Muscle of leg (tissue), 11 donors: Measurements from ENCODE around the gene ASB15. TPM values are rescaled to one million over a fixed set of nuclear protein-coding genes. Genes with fewer than 3 reads are reported as not detected.
A peak's percentile ranks its signal among the peaks of the same experiment; 100 is the strongest.

ENCODE experiments used
- DNase-seq: peaks from one replicate; pipeline ENCODE4 v3.0.0; 2013
- H3K27ac ChIP-seq: one replicate; pipeline ENCODE4 v1.5.1; 2013; ENCODE audit warnings: mild to moderate bottlenecking, low read length, control low read depth
- H3K27me3 ChIP-seq: one replicate; pipeline ENCODE4 v1.6.1; 2013; ENCODE audit warnings: low read length; ENCODE audit not compliant: control insufficient read depth, insufficient read depth
- H3K36me3 ChIP-seq: one replicate; pipeline ENCODE4 v1.6.1; 2013; ENCODE audit warnings: low read length; ENCODE audit not compliant: control insufficient read depth, insufficient read depth
- H3K4me1 ChIP-seq: one replicate; pipeline ENCODE4 v1.6.1; 2013; ENCODE audit warnings: low read length; ENCODE audit not compliant: control insufficient read depth, insufficient read depth
- H3K4me3 ChIP-seq: one replicate; pipeline ENCODE4 v1.5.1; 2013; ENCODE audit warnings: low read length, control low read depth
- H3K9me3 ChIP-seq: replicated peaks from 2 replicates; pipeline ENCODE4 v1.6.1; 2013; ENCODE audit warnings: low read depth, low read length; ENCODE audit not compliant: control insufficient read depth
- WGBS: methylation state at CpG from one replicate; pipeline ENCODE4 v1.1.5; 2013; ENCODE audit warnings: missing lambda C conversion rate; ENCODE audit not compliant: insufficient coverage; 5-methylcytosine and 5-hydroxymethylcytosine counted together
- polyA plus RNA-seq, 8 donors: library from polyadenylated mRNA; unstranded; fragments of 120-200 nt; gene quantifications; one replicate each; pipeline versions ENCODE4 v1.2.1 to v1.2.3, GENCODE V29; 2013; ENCODE audit warnings: inconsistent platforms in 1 of 8, low replicate concordance in 1 of 8; ENCODE audit not compliant: insufficient read length in 8 of 8, insufficient read depth in 1 of 8
- total RNA-seq: library from RNA; stranded (reverse); fragments of 120-200 nt; gene quantifications from one replicate; pipeline ENCODE4 v1.2.4, GENCODE V29; 2013

The ASB15 gene
- total and polyA plus RNA-seq, 9 donors = 3.0 to 7.1 (median 4.4) TPM

- peak; percentile 54 for DNase-seq
- Histone ChIP-seq H3K4me3 (no peak overlapping the region), H3K27ac (peak overlapping the region; percentile 62), H3K4me1 (peaks cover 16% of the 10 kb centered on the region), H3K9me3 (no peaks in the 10 kb centered on the region), H3K27me3 (no peaks in the 10 kb centered on the region), H3K36me3 (no peaks in the 10 kb centered on the region)
- no CpG with 5 or more reads among the region's 3 CpGs for WGBS
Observed at GRCh38 chr7:123645516-123645915, 43.9 kb downstream of the ASB15 start.

DNA sequence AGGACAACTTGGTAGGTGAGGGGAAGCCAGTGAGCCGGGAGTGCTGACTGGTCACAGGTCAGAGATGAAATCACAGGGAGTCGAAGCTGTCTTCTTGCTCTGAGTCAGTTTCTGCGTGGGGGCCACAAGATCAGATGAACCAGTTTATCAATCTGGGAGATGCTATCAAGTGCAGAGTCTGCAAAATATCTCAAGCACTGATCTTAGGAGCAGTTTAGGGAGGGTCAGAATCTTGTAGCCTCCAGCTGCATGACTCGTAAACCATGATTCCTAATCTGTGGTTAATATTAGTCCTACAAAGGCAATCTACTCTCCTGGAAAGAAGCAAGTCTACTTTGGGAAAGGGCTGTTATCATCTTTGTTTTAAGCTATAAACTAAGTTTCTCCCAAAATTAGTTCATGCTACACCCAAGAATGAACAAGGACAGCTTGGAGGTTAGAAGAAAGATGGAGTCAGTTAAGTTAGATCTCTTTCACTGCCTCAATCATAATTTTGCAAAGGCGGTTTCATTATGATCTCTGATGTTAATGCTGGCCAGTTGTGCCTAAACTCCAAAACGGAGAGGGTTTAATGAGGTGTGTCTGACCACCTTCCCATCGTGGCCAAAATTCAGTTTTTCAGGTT lies 45.6 kb downstream of the ASB15 start:
- DNase-seq = no peak
- Histone ChIP-seq H3K27ac (no peak overlapping the region), H3K9me3 (no peaks in the 10 kb centered on the region), H3K4me3 (no peak overlapping the region), H3K27me3 (no peaks in the 10 kb centered on the region), H3K36me3 (no peaks in the 10 kb centered on the region), H3K4me1 (peaks cover 16% of the 10 kb centered on the region)
- 84% methylated on average over 3 of the region's 7 CpGs for WGBS

DNA sequence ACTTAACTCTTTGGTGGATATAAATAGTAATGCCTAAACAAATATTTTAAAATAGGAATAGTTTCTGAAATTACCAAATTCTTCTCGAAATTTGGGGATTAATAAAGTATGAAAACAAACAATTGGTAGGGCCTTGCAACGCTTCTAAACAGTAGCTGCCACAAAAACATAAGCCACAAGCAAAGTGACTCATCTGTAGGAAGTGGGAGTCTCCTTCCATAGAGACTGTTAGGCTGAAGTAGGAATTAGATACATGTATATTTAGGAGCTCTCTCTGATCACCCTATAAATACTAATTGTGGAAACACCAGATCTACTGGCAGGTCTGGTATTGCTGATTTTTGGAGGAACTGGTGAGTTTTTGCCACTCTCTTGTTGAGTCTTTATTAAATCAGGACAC lies 48.3 kb downstream of the ASB15 start:
- DNase-seq = no peak

GRCh38 chr7:123650595-123650994 lies 49.0 kb downstream of the ASB15 start:
- H3K36me3 ChIP-seq = no peaks in the 10 kb centered on the region
- H3K27me3 ChIP-seq = no peaks in the 10 kb centered on the region
- H3K9me3 ChIP-seq = no peaks in the 10 kb centered on the region
- H3K27ac ChIP-seq = no peak overlapping the region
- peaks cover 3% of the 10 kb centered on the region for H3K4me1 ChIP-seq
- DNase-seq = no peak
- WGBS = 83% methylated on average over 1 of the region's 2 CpGs
- H3K4me3 ChIP-seq = no peak overlapping the region

More for the DNA sequence above, 48.3 kb downstream of the ASB15 start:
- no CpG with 5 or more reads among the region's 2 CpGs for WGBS
- H3K27me3 ChIP-seq = no peaks in the 10 kb centered on the region
- no peak overlapping the region for H3K4me3 ChIP-seq
- H3K27ac ChIP-seq = no peak overlapping the region
- no peaks in the 10 kb centered on the region for H3K36me3 ChIP-seq
- H3K4me1 ChIP-seq = peaks cover 6% of the 10 kb centered on the region
- H3K9me3 ChIP-seq = no peaks in the 10 kb centered on the region

DNA sequence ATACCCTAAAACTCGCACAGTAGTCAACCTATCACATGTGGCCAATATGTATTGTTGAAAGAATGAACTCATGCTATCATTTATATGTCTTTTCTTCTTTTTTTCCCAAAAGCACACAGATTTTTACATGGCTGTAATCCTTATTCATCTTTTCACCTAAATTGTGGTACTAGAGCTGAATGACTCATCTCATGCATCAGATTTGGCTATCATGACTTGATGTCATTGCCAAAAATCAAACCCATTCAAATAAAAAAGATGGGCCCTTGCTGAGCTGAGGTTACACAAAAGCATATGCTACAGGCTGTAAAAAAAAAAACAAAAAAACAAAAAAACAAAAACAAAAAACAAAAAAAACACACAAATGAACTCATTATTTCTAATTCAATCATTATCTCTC lies 50.8 kb downstream of the ASB15 start:
- H3K27me3 ChIP-seq = no peaks in the 10 kb centered on the region
- WGBS = no CpG with 5 or more reads among the region's 1 CpG

DNA sequence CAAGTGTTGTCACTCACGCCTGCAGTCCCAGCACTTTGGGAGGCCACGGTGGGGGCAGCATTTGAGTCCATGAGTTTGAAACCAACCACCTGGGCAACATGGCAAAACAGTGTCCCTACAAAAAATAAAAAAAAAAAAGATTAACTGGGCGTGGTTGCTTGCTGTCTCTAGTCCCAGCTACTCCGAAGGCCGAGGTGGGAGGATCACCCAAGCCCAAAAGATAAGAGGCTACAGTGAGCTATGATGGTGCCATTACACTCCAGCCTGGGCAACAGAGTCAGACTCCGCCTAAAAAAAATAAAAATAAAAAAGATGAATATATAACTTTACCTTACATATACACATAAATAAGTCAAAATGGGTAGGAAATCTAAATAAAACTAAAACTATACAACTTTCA lies 51.5 kb downstream of the ASB15 start:
- Histone ChIP-seq H3K27me3 (no peaks in the 10 kb centered on the region), H3K9me3 (no peaks in the 10 kb centered on the region), H3K4me1 (no peaks in the 10 kb centered on the region), H3K4me3 (no peak overlapping the region), H3K27ac (no peak overlapping the region), H3K36me3 (no peaks in the 10 kb centered on the region)
- DNase-seq = no peak
- WGBS = 91% methylated on average over 5 of the region's 6 CpGs

More for the DNA sequence above, 50.8 kb downstream of the ASB15 start:
- DNase-seq = no peak
- Histone ChIP-seq H3K27ac (no peak overlapping the region), H3K4me1 (no peaks in the 10 kb centered on the region), H3K4me3 (no peak overlapping the region), H3K36me3 (no peaks in the 10 kb centered on the region), H3K9me3 (no peaks in the 10 kb centered on the region)

- H3K27ac ChIP-seq = peak within 1 kb of the TSS; percentile 89
- 65% methylated on average over 6 of the region's 6 CpGs for WGBS
- peak; percentile 68 for DNase-seq
- H3K36me3 ChIP-seq = no peaks in the 10 kb centered on the region
- peaks cover 2% of the 10 kb centered on the region for H3K4me1 ChIP-seq
- no peaks in the 10 kb centered on the region for H3K27me3 ChIP-seq
- no peaks in the 10 kb centered on the region for H3K9me3 ChIP-seq
- H3K4me3 ChIP-seq = peak within 1 kb of the TSS; percentile 43
Observed at GRCh38 chr7:123655614-123656013, 54.0 kb downstream of the ASB15 start, which contains the start of gene LMOD2. TSS of gene LMOD2 (plus strand) at chr7:123655866. CDS start at chr7:123655964, 98 bp downstream.

DNA sequence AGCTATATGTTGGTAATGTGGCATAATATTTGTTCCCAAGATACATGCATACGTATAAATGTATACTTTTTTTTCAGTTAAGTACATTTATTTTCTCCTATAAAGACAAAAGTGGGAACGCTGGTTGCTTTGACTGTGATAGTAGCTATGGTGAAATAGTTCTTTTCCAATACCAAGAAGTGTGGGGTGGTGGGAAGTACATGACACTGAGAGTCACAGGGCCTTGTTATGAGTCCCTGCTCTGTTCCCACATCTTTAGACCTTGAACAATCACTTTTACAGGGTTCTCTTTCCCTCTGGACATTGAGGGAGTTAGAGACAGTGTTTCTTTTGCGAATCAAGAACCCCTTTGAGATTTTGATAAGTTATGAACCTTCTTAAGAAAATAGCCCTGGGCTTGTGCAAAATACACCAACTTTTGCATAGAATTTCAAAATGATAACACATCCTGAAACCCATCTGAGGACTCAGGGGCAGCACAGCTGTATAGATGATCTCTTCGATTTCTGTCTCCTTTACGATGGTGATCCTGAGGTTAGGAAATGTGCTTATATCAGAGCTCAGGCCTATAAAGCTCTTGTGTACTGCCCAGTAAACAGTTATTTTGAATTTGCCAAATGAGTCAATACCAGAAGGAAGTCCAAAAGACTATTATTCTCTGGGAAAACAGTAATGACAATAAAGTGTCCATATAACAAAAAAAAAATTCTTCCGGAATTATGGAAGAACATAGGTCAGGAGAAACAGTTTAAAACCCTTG lies 55.1 kb downstream of the ASB15 start:
- Histone ChIP-seq H3K4me1 (peaks cover 2% of the 10 kb centered on the region), H3K4me3 (peak overlapping the region; percentile 43), H3K27me3 (no peaks in the 10 kb centered on the region), H3K27ac (peak overlapping the region; percentile 89), H3K9me3 (no peaks in the 10 kb centered on the region), H3K36me3 (no peaks in the 10 kb centered on the region)
- WGBS = no CpG with 5 or more reads among the region's 6 CpGs
- DNase-seq = no peak

GRCh38 chr7:123657304-123657685 lies 55.7 kb downstream of the ASB15 start:
- peak; percentile 35 for DNase-seq
- Histone ChIP-seq H3K4me3 (peak overlapping the region; percentile 43), H3K27ac (peak overlapping the region; percentile 89), H3K36me3 (no peaks in the 10 kb centered on the region), H3K27me3 (no peaks in the 10 kb centered on the region), H3K4me1 (peaks cover 2% of the 10 kb centered on the region), H3K9me3 (no peaks in the 10 kb centered on the region)
- WGBS = 86% methylated on average over 1 of the region's 1 CpG

GRCh38 chr7:123658023-123658422 lies 56.4 kb downstream of the ASB15 start:
- H3K4me3 ChIP-seq = peak overlapping the region; percentile 21
- H3K27me3 ChIP-seq = no peaks in the 10 kb centered on the region
- DNase-seq = no peak
- H3K36me3 ChIP-seq = no peaks in the 10 kb centered on the region
- 78% methylated on average over 3 of the region's 6 CpGs for WGBS
- H3K9me3 ChIP-seq = no peaks in the 10 kb centered on the region
- peak overlapping the region; percentile 25 for H3K27ac ChIP-seq
- H3K4me1 ChIP-seq = peaks cover 2% of the 10 kb centered on the region
